Cardiac fibroblast (primary cell): ENCODE results near the gene MRI1.
"Not testable (repeated sequence)": the region's sequence is repeated elsewhere in the genome, so short reads cannot be mapped to it uniquely, and the experiment has no call there.

Experiments used
- DNase-seq, 2 donors: peaks; one replicate each; pipeline versions ENCODE4 v3.0.0 to v3.0.0-alpha.2; 2010; ENCODE audit warnings: low read depth in 2 of 2
- H3K4me3 ChIP-seq, 2 donors: replicated peaks in 1 of 2; 1 replicate in 1 of 2; 2 replicates in 1 of 2; pipeline ENCODE4 v1.5.1; 2011; ENCODE audit warnings: low read depth in 2 of 2, low read length in 2 of 2, mild to moderate bottlenecking in 2 of 2, moderate library complexity in 1 of 2
- TF ChIP-seq, protein P1 (sequence below): IDR thresholded peaks from one replicate; pipeline ENCODE4 v1.5.1; 2011; ENCODE audit warnings: low read depth, mild to moderate bottlenecking, low read length, inconsistent platforms

Gene MRI1

DNA sequence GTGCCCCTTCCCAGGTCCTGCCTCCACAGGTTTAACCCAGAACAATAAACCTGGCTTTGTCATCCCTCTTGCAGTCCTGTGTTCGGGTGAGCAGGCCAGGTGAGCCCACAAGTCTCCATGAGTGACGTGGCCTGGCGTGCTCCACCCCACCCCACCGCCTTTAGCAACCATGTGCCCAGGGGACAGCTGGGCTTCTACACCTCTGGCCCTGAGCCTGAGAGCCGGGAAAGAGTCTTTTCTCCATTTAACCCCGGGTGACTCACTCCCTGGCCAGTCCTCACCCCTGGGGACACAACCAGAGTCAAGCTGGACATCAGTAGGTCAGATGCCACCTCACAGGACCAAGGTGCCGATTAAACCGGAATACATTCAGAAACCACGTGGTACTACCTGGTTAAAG lies 14.1 kb downstream of the MRI1 start:
- H3K4me3 ChIP-seq: no peak overlapping the region
- DNase-seq: no peak
- TF ChIP-seq, protein P1, sequence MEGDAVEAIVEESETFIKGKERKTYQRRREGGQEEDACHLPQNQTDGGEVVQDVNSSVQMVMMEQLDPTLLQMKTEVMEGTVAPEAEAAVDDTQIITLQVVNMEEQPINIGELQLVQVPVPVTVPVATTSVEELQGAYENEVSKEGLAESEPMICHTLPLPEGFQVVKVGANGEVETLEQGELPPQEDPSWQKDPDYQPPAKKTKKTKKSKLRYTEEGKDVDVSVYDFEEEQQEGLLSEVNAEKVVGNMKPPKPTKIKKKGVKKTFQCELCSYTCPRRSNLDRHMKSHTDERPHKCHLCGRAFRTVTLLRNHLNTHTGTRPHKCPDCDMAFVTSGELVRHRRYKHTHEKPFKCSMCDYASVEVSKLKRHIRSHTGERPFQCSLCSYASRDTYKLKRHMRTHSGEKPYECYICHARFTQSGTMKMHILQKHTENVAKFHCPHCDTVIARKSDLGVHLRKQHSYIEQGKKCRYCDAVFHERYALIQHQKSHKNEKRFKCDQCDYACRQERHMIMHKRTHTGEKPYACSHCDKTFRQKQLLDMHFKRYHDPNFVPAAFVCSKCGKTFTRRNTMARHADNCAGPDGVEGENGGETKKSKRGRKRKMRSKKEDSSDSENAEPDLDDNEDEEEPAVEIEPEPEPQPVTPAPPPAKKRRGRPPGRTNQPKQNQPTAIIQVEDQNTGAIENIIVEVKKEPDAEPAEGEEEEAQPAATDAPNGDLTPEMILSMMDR: no peak

DNA sequence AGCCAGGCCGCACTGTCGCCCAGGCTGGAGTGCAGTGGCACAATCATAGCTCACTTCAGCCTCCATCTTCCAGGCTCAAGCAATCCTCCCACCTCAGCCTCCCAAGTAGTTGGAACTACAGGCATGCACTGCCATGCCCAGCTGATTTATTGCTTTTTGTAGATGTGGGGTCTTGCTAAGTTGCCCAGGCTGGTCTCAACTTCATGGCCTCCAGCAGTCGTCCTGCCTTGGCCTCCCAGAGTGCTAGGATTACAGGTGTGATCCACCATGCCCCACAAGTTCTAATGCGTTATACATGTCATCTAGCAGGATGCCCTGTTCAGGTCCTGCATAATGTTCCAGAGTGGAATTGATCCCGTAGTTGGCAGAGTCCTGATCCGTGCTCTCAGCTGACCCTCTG lies 14.5 kb downstream of the MRI1 start:
- TF ChIP-seq, protein P1: no peak
- DNase-seq: no peak
- no peak overlapping the region for H3K4me3 ChIP-seq

DNA sequence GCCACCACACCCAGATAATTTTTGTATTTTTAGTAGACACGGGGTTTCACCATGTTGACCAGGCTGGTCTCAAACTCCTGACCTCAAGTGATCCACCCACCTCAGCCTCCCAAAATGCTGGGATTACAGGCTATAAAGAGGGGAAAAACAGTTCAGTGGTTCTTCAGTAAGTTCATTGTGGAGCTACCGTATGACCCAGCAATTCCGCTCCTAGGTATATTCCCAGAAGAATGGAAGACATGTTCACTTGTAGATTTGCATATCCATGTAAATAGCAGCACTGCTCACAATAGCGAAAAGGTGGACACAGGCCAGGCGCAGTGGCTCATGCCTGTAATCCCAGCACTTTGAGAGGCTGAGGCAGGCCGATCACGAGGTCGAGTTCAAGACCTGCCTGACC lies 15.5 kb downstream of the MRI1 start:
- not testable (repeated sequence) for DNase-seq, H3K4me3 ChIP-seq

DNA sequence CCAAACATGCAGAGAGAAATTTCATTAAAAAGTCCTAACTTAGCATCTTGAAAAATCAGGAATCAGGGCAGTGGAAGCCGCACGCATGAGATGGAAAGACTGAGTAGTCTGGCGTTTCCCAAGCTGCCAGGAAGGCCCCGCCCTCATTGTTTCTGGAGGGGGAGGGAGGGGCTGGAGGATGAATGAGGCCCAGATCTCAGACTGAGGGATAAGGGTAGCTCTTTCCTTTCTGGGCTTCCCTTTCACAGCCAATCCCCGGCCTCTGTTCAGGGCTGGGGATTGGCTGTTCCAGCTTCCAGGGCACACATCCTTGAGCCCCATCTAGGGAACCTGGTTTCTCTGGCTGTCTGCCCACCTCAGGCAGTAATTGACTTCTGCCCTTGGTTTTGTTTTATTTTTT lies 17.2 kb downstream of the MRI1 start:
- TF ChIP-seq, protein P1: no peak
- no peak overlapping the region for H3K4me3 ChIP-seq
- DNase-seq: peak; percentile 92 to 93

DNA sequence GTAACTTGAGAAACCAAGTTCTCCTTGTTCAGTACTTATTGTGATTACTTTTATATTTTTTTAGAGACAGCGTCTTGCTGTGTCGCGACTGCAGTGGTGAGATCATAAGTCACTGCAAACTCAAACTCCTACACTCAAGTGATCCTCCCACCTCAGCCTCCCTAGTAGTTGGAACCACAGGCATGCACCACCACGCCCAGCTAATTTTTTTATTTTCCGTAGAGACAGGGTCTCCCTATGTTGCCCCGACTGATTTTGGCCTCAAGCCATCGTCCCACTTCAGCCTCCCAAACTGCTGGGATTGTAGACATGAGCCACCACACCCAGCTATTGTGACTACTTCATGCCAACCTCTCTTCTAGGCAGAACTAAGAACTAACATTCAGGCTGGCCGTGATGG lies 18.2 kb downstream of the MRI1 start:
- TF ChIP-seq, protein P1: no peak
- DNase-seq: peak in 1 of 2 donors; percentile 24
- H3K4me3 ChIP-seq: no peak overlapping the region

DNA sequence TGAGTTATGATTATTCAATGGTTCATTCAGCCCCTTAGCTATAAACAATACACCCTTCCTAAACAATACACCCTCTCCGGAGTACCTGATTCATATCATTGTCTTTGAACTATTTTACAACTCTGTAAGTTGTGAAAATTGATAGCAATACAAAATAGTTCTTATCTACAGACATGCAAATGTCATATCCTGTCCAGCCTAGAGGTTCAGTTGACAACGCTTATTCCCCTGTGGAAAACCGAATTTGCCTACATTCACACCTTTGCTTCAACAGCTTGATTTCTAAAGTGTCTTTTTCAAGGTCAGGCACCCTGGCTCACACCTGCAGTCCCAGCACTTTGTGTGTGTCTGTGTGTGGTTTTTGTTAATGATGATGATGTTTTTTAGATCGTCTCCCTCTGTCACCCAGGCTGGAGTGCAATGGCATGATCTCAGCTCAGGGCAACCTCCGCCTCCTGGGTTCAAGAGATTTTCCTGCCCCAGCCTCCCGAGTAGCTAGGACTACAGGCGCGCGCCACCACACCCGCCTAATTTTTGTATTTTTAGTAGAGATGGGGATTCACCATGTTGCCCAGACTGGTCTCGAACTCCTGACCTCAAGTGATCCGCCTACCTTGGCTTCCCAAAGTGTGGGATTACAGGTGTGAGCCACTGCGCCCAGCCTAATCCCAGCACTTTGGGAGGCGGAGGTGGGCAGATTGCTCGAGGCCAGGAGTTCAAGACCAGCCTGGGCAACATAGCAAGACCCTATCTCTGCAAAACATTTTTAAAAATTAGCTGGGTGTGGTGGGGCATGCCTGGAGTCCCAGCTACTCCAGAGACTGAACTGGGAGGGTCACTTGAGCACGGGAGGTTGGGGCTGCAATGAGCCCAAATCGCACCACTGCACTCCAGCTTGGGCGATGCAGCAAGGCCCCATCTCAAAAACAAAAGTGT lies 19.5 kb downstream of the MRI1 start:
- DNase-seq: no peak
- TF ChIP-seq, protein P1: no peak
- H3K4me3 ChIP-seq: no peak overlapping the region

DNA sequence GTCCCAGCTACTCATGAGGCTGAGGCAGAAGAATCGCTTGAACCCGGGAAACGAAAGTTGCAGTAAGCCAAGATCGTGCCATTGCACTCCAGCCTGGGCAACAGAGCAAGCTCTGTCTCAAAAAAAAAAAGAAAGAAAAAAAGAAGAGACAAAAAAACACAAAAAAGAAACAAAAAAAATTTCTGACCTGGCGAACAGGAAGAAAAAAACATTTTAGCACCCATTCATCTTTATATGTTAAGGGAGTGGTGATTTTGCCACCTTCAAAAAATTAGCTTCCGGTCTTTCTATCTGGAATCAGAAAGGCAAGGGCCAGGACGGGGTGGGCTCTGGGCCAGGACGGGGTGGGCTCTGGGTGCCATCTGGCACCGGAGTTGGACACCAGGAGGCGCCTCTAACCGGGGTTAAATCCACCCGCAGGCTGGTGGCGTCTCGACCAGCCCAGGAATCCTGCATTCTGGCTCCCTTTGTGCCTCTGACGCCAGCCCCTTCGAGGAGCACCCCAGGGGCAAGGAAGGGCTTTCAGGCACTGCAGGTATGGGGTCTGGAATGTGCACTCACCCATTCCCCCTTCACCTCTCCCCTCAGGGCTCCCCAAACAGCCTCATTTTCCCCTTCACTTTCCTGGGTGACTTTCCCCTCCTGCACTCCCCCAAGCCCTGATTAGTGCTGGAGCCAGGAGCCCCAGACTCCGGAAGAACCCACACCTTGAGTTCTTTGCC lies 20.6 kb downstream of the MRI1 start:
- TF ChIP-seq, protein P1: peak; percentile 78
- no peak overlapping the region for H3K4me3 ChIP-seq

More for the DNA sequence above, 20.6 kb downstream of the MRI1 start:
- DNase-seq: peak; percentile 72 to 82
